ENCODE measurements around the gene CCDC71. TPM values are rescaled to one million over a fixed set of nuclear protein-coding genes. Genes with fewer than 3 reads are reported as not detected.
A peak's percentile ranks its signal among the peaks of the same experiment; 100 is the strongest.

CCDC71 gene
- total RNA-seq, 1 donor from 2014 or later = 15.7 TPM

DNA sequence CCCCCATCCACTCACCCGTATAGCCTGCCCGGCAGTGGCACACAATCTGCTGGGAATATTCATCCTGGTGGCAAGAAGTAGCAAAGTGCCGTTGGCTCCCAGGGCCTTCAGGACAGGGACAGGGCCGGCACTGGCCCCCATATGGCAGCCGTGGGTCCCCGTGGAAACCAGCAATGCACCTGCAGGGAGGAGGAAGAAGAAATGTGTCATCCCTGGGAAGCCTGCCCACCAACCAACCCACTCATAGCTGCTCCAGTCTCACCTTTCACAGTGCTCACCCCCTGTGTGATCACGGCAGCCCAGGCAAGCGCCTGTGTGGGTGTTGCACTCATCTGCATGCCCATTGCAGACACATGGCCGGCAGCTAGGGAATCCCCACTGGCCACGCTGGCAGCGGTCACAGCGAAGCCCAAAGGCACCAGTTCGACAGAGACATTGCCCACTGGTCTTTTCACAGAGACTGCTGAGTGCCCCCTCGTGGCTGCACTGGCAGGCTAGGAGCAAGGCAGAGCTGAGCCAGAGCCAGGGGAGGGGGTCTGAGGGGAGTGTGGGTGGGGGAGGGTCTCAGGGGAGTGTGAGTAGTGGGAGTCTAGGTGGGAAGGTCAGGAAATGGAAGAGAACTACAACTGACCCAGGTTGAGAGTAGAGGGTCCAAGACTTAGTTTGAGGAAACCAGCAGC is 41.0 kb downstream of the CCDC71 start:
- no peak for ATAC-seq

DNA sequence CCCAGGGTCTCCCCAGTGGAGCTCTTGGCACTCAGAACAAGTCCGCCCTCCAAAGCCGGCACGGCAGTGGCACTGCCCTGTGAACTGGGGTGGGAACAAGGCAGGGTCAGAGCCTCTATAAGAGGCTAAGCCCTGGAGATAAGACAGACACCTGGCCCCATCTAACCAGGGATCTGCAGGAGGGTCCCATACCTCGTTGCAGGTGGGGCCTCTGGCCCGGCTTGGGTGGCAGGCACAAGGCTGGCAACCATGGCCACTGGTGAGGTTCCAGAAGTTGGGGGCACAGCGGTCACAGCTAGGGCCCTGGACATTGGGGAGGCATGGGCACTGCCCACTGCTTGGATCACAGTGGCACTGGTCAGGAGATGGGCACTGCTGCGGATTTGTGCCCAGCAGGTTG is 41.9 kb downstream of the CCDC71 start:
- no peak for ATAC-seq

DNA sequence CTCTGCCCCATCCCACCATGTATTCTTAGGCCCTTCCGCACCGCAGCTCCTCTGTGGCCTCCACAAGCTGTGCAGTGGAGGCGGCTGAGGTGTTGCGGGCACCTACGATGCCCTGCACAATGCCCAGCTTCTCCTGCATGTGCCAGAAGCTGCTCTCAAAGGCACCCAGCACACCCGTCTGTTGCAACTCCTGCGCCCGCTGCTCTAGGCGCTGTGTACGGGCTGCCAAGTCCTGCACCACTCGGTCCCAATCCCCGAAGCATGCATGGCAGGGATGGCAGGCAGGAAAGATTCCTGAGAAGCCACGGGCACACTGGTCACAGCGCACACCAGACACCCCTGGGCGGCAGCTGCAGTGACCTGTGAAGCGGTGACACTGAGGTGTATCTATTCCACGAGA is 42.4 kb downstream of the CCDC71 start:
- no peak for ATAC-seq

DNA sequence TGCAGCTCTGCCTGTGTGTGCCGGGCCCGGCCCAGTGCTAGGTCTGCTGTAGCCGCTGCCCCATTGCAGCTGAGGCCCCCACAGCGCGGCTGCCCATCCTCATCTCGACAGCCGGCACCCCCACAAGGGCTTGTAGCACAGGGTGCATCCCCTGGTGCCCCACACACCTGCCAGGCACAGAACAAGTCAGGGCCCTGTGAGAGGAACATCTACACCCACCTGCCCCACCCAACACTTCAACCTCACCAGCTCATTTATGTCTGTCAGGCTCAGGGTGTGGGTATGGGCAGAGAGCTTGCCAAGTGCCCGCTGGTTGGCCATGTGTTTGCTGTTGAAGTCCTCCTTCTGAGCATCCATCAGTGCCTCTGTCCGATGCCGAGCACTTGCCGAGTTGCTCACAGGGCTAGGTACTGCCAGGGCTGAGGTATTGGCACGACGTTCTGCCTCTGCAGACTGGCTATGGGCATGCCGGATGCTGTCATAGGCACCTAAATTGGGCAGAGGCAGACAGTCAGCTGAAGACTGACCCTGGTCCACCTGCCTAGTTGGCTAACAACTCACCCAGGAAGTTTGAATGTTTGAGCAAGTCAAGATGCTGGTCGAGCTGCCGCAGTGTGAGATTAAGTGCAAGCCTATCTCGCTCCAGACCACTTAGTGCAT is 43.1 kb downstream of the CCDC71 start:
- ATAC-seq = no peak

DNA sequence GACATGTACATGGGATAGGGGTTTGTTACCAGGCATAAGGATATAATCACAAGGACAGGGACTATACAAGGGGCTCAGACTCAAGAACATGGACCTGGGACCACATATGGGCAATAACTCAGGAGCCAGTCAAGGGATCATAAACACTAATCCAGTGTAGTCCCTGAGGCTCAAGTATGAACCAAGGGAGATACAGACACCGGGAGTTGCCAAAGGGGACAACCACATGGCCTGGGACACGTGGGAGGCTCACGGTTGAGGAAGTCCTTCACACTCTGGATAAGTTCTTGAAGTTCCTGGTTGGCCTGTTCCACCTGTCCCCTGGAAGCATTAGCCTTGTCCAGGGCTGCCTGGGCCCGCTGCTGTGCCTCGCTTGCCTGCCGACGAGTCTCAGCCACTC is 43.7 kb downstream of the CCDC71 start:
- ATAC-seq = peak; percentile 28

DNA sequence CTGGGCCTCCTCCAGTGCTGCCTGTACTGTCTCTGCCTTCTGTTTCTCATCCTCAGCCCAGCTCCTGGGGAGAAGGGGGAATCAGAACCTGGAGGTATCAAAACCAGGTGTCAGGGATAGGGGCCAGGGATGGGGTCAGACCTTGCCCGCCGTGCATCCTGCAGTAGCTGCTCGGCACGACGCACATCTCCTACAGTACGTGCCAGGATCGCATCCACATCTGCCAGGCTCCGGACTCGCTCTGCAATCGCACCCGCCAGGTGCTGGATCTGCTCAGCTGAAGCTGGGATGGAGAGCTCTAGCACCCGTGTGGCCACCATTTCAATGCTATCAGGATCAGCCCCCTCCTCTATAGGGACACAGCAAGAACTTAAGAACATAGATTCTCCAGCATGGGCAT is 44.1 kb downstream of the CCDC71 start:
- ATAC-seq = no peak

DNA sequence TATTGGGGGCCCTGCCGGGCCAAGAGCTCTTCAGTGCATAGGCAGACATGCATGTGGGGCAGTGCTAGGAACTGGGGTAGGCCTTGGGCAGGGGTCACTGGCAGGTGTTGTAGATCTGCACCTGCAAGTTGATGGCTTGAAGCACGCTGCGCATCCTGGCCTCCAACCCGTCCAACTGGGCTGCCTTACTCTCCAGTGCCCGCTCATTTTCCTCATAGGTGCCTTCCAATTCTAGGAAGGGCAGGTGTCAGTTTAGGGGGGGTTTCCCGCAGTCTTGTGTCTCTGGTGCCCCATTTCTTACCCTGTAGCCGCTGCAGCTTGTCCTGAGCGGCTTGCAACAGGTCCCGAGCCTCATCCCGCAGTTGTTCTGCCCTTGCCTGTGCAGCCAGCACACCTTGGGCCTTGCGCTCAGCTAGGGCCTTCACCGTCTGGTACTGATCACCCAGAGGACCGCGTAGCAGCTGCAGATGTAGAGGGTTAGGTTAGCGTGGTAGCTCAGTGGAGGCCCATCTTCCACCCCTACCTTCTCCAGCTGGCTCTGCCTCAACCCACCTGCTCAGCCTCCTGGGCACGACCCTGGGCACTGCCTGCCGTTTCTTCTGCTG is 44.9 kb downstream of the CCDC71 start:
- no peak for ATAC-seq

- peak; percentile 87 for ATAC-seq
Measured at GRCh38 chr3:49120438-49121131, 45.5 kb downstream of the CCDC71 start, which contains the start of gene USP19. Gene USP19, minus strand, starts transcription at chr3:49120823. Its CDS starts 1,678 bp downstream, at chr3:49119145.

- ATAC-seq = peak; percentile 0
Measured at GRCh38 chr3:49120096-49120437, 46.1 kb downstream of the CCDC71 start.

GRCh38 chr3:49119439-49119838 is 46.7 kb downstream of the CCDC71 start:
- ATAC-seq = peak; percentile 31

DNA sequence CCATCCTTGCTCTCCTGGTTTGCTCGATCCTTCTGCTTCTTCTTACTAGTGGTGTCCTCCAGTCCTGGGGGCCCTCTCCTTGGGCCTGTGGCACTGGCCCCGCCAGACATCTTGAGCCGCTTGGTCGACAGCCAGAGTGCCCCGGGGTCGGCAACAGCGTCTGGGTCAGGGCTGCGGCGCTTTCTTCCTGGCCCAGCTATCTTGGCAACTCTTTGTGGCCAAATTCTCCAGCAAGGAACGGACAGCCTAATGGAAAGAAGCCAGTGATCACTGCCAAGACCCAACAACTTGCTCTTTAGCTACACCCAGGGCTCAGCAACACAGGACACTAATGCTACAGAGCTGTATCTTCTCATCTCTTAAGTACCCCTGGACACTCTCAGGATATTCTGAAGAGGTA is 47.1 kb downstream of the CCDC71 start:
- ATAC-seq = no peak

Other genes starting within 250 kb of the CCDC71 start
- gene ARIH2, start 247.5 kb downstream of the CCDC71 start, total RNA-seq = 48.6 TPM
- 8.4 TPM for gene P4HTM, start 176.1 kb downstream of the CCDC71 start, total RNA-seq
- gene WDR6, start 158.9 kb downstream of the CCDC71 start, total RNA-seq = 36.3 TPM
- gene DALRD3, start 147.8 kb downstream of the CCDC71 start, total RNA-seq = 33.1 TPM
- gene NDUFAF3, start 144.2 kb downstream of the CCDC71 start, total RNA-seq = 44.0 TPM
- 270 TPM for gene IMPDH2, start 136.9 kb downstream of the CCDC71 start, total RNA-seq
- 62.4 TPM for gene QRICH1, start 72.3 kb downstream of the CCDC71 start, total RNA-seq
- 252 TPM for gene QARS1, start 61.6 kb downstream of the CCDC71 start, total RNA-seq
- gene USP19, start 45.5 kb downstream of the CCDC71 start, total RNA-seq = 36.2 TPM
- gene LAMB2, start 33.3 kb downstream of the CCDC71 start, total RNA-seq = 69.7 TPM
- gene KLHDC8B, start 5.3 kb upstream of the CCDC71 start, total RNA-seq = 39.6 TPM
- gene C3orf62, start 110.9 kb upstream of the CCDC71 start, total RNA-seq = 4.5 TPM
- gene USP4, start 173.7 kb upstream of the CCDC71 start, total RNA-seq = 38.7 TPM
- 296 TPM for gene GPX1, start 192.0 kb upstream of the CCDC71 start, total RNA-seq
- gene RHOA, start 245.6 kb upstream of the CCDC71 start, total RNA-seq = 311 TPM
- gene TCTA, start 246.1 kb upstream of the CCDC71 start, total RNA-seq = 12.4 TPM